ENCODE measurements around the gene EARS2.

DNA sequence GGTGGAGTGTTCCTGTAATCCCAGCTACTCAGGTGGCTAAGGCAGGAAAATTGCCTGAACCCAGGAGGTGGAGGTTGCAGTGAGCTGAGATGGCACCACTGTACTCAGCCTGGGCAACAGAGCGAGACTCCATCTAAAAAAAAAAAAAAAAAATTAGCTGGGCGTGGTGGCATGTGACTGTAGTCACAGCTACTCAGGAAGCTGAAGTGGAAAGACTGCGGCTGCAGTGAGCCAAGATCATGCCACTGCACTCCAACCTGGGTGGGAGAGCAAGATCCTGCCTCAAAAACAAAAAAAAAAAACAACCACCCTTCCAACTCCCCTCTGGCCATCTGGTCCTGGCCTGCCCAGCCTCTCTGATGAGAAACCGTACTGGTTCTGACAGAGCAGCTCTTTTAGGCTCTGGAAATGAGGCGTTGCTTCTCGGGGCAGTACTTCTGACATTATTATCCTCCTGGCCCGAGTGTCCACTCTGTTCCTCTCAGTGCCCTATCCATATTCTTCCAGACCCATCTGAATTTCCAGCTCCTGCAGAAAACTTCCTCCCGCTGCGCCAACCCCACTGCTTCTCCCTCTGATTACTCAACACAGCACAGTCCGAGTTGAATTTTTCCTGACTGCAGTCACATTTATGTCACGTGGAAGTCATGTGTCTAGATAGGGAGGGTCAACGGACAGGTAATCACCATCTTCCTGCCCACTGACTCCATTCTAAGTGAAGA is 60.2 kb downstream of the EARS2 start:
- no peak for TF ChIP-seq BHLHE40 (IDR thresholded peaks at IDR 0.05; ENCODE audit: borderline replicate concordance)
- no peak for TF ChIP-seq L3MBTL2 (conservative IDR thresholded peaks at IDR 0.05)
